HepG2 (cell line): ENCODE measurements around the gene CEBPA. TPM values are rescaled to one million over a fixed set of nuclear protein-coding genes. Genes with fewer than 3 reads are reported as not detected.
A peak's percentile ranks its signal among the peaks of the same experiment; 100 is the strongest.

ENCODE experiments used
- CREB1 ChIP-seq, 2 experiments: fragments of 450-650 bp in 1 of 2; IDR thresholded peaks; 2 replicates each; pipeline ENCODE4 v1.6.1; 2016 to 2017; ENCODE audit warnings: control low read depth in 1 of 2, mild to moderate bottlenecking in 1 of 2, missing compliant biosample characterization in 1 of 2, missing genetic modification characterization in 1 of 2
- EED ChIP-seq: sonication (generic); formaldehyde crosslinking; IDR thresholded peaks from 2 replicates; pipeline ENCODE4 v1.5.0; 2020; ENCODE audit warnings: mild to moderate bottlenecking, missing genetic modification reagents
- HOMEZ ChIP-seq: IDR thresholded peaks from 2 replicates; pipeline ENCODE4 v1.6.1; 2016; ENCODE audit warnings: low read depth
- KAT8 ChIP-seq: IDR thresholded peaks from 2 replicates; pipeline ENCODE4 v1.6.1; 2016; ENCODE audit warnings: missing genetic modification reagents, missing compliant biosample characterization
- MZF1 ChIP-seq: sonication (generic); formaldehyde crosslinking; IDR thresholded peaks from 2 replicates; pipeline ENCODE4 v1.8.1; 2023; ENCODE audit warnings: mild to moderate bottlenecking, missing genetic modification reagents, borderline replicate concordance
- ZBED4 ChIP-seq: sonication (generic); formaldehyde crosslinking; IDR thresholded peaks from 2 replicates; pipeline ENCODE4 v1.4.0; 2020; ENCODE audit warnings: missing genetic modification reagents, borderline replicate concordance
- ZFP90 ChIP-seq: sonication (generic); formaldehyde crosslinking; IDR thresholded peaks from 2 replicates; pipeline ENCODE4 v1.8.0; 2022; ENCODE audit warnings: missing genetic modification reagents, mild to moderate bottlenecking, inconsistent platforms, borderline replicate concordance
- ZHX1 ChIP-seq: sonication (generic); formaldehyde crosslinking; IDR thresholded peaks from 2 replicates; pipeline ENCODE4 v1.8.1; 2022; ENCODE audit warnings: low read depth, mild to moderate bottlenecking, missing genetic modification reagents
- ZNF121 ChIP-seq: sonication (generic); formaldehyde crosslinking; IDR thresholded peaks from 2 replicates; pipeline ENCODE4 v1.5.0; 2020; ENCODE audit warnings: mild to moderate bottlenecking, missing genetic modification reagents
- ZNF232 ChIP-seq: sonication (generic); formaldehyde crosslinking; IDR thresholded peaks from 2 replicates; pipeline ENCODE4 v1.4.0; 2020; ENCODE audit warnings: missing genetic modification reagents, borderline replicate concordance
- ZNF619 ChIP-seq: sonication (generic); formaldehyde crosslinking; IDR thresholded peaks from 2 replicates; pipeline ENCODE4 v1.4.0; 2020; ENCODE audit warnings: mild to moderate bottlenecking, missing genetic modification reagents
- ZSCAN25 ChIP-seq: sonication (generic); formaldehyde crosslinking; IDR thresholded peaks from 2 replicates; pipeline ENCODE4 v1.8.0; 2022; ENCODE audit warnings: mild to moderate bottlenecking, missing genetic modification reagents
- ZSCAN5A ChIP-seq: sonication (generic); formaldehyde crosslinking; IDR thresholded peaks from 2 replicates; pipeline ENCODE4 v1.8.0; 2022; ENCODE audit warnings: mild to moderate bottlenecking, missing genetic modification reagents, borderline replicate concordance
- polyA plus RNA-seq, 8 experiments: library from polyadenylated mRNA; depleted of rRNA in 3 of 8; stranded (reverse) in 7 of 8; unstranded in 1 of 8; fragments of >200 nt; fragmentation: Illumina TruSeq in 4 of 8; extraction: Trizol in 4 of 8; gene quantifications; 2 replicates each; pipeline versions ENCODE4 v1.2.1 to v1.2.3, GENCODE V29; 2011 to 2016; ENCODE audit warnings: low read depth in 4 of 8, missing spikeins in 1 of 8, mixed read lengths in 1 of 8; ENCODE audit not compliant: insufficient read depth in 1 of 8
- total RNA-seq, 5 experiments: library from RNA; depleted of rRNA; stranded (reverse); fragments of >200 nt; fragmentation: Illumina TruSeq; extraction: Trizol; gene quantifications; 2 replicates each; pipeline ENCODE4 v1.2.3, GENCODE V29; 2016; ENCODE audit warnings: low read depth in 1 of 5

The CEBPA gene
- total and polyA plus RNA-seq, 2 of the 13 experiments (the other 11 are each of a cell fraction or from before 2014, with no cell fraction given): 24.8 to 103 TPM

GRCh38 chr19:33294058-33294798 is 8.1 kb downstream of the CEBPA start (continued):
- TF ChIP-seq ZHX1 (no peak), ZSCAN5A (CRISPR knock-in tag) (0 out of 2 replicates have a peak, but pooled peaks have one; percentile 8), ZNF619 (CRISPR knock-in tag) (no peak), ZNF232 (no peak), ZFP90 (0 out of 2 replicates have a peak, but pooled peaks have one; percentile 31), HOMEZ (CRISPR knock-in tag) (no peak), CREB1 (IDR thresholded peaks at IDR 0.05) (no peak), CREB1 (CRISPR knock-in tag; IDR thresholded peaks at IDR 0.05) (no peak), ZBED4 (CRISPR knock-in tag) (0 out of 2 replicates have a peak, but pooled peaks have one; percentile 7), EED (CRISPR knock-in tag) (0 out of 2 replicates have a peak, but pooled peaks have one; percentile 24), ZSCAN25 (0 out of 2 replicates have a peak, but pooled peaks have one; percentile 7), MZF1 (no peak), ZNF121 (CRISPR knock-in tag) (peak; percentile 63; the same call in 1 of the 2 replicates), KAT8 (CRISPR knock-in tag) (no peak)
